ENCODE results near the gene FN3K.

Gene FN3K

GRCh38 chr17:82703036-82703745 is 32.2 kb upstream of the FN3K start:
- Histone ChIP-seq H3K9ac (ENCODE audit: low read length in 5 of 5) (no peak overlapping the region), H3K27me3 (ENCODE audit: control insufficient read depth in 5 of 5, insufficient read depth in 4 of 5, low read length in 5 of 5) (peaks cover 0 to 8% (median 6%) of the 10 kb centered on the region in 5 donors), H3K4me1 (ENCODE audit: control insufficient read depth in 5 of 5, insufficient read depth in 5 of 5, low read length in 5 of 5) (peaks cover 4 to 10% (median 9%) of the 10 kb centered on the region in 5 donors), H3K36me3 (ENCODE audit: control insufficient read depth in 5 of 5, insufficient read depth in 5 of 5, low read length in 5 of 5) (no peaks in the 10 kb centered on the region), H3K9me3 (ENCODE audit: control insufficient read depth in 5 of 5, low read length in 5 of 5) (no peaks in the 10 kb centered on the region), H3K4me3 (ENCODE audit: low read depth in 1 of 5, low read length in 5 of 5) (no peak overlapping the region), H3K27ac (ENCODE audit: low read depth, low read length) (no peak overlapping the region)

GRCh38 chr17:82703935-82704865 is 31.2 kb upstream of the FN3K start:
- Histone ChIP-seq H3K27ac (ENCODE audit: low read depth, low read length) (no peak overlapping the region), H3K27me3 (ENCODE audit: control insufficient read depth in 5 of 5, insufficient read depth in 4 of 5, low read length in 5 of 5) (peaks cover 0 to 8% (median 6%) of the 10 kb centered on the region in 5 donors), H3K4me3 (ENCODE audit: low read depth in 1 of 5, low read length in 5 of 5) (no peak overlapping the region), H3K9me3 (ENCODE audit: control insufficient read depth in 5 of 5, low read length in 5 of 5) (no peaks in the 10 kb centered on the region), H3K4me1 (ENCODE audit: control insufficient read depth in 5 of 5, insufficient read depth in 5 of 5, low read length in 5 of 5) (peaks cover 3 to 6% (median 6%) of the 10 kb centered on the region in 5 donors), H3K36me3 (ENCODE audit: control insufficient read depth in 5 of 5, insufficient read depth in 5 of 5, low read length in 5 of 5) (no peaks in the 10 kb centered on the region), H3K9ac (ENCODE audit: low read length in 5 of 5) (no peak overlapping the region)

- Histone ChIP-seq H3K27ac (ENCODE audit: low read depth, low read length) (no peak overlapping the region), H3K36me3 (ENCODE audit: control insufficient read depth in 5 of 5, insufficient read depth in 5 of 5, low read length in 5 of 5) (no peaks in the 10 kb centered on the region), H3K4me3 (ENCODE audit: low read depth in 1 of 5, low read length in 5 of 5) (no peak overlapping the region), H3K27me3 (ENCODE audit: control insufficient read depth in 5 of 5, insufficient read depth in 4 of 5, low read length in 5 of 5) (peaks cover 0 to 8% (median 7%) of the 10 kb centered on the region in 5 donors), H3K9ac (ENCODE audit: low read length in 5 of 5) (no peak overlapping the region), H3K4me1 (ENCODE audit: control insufficient read depth in 5 of 5, insufficient read depth in 5 of 5, low read length in 5 of 5) (no peaks in the 10 kb centered on the region), H3K9me3 (ENCODE audit: control insufficient read depth in 5 of 5, low read length in 5 of 5) (no peaks in the 10 kb centered on the region)
Measured at GRCh38 chr17:82704886-82705285, 30.5 kb upstream of the FN3K start.

GRCh38 chr17:82705756-82706155 is 29.7 kb upstream of the FN3K start:
- H3K4me1 ChIP-seq (ENCODE audit: control insufficient read depth in 5 of 5, insufficient read depth in 5 of 5, low read length in 5 of 5) = no peaks in the 10 kb centered on the region
- peaks cover 4 to 16% (median 8%) of the 10 kb centered on the region in 5 donors for H3K27me3 ChIP-seq (ENCODE audit: control insufficient read depth in 5 of 5, insufficient read depth in 4 of 5, low read length in 5 of 5)
- H3K9ac ChIP-seq (ENCODE audit: low read length in 5 of 5) = no peak overlapping the region
- no peaks in the 10 kb centered on the region for H3K36me3 ChIP-seq (ENCODE audit: control insufficient read depth in 5 of 5, insufficient read depth in 5 of 5, low read length in 5 of 5)
- no peaks in the 10 kb centered on the region for H3K9me3 ChIP-seq (ENCODE audit: control insufficient read depth in 5 of 5, low read length in 5 of 5)
- no peak overlapping the region for H3K27ac ChIP-seq (ENCODE audit: low read depth, low read length)
- no peak overlapping the region for H3K4me3 ChIP-seq (ENCODE audit: low read depth in 1 of 5, low read length in 5 of 5)

- no peak overlapping the region for H3K9ac ChIP-seq (ENCODE audit: low read length in 5 of 5)
- no peaks in the 10 kb centered on the region for H3K4me1 ChIP-seq (ENCODE audit: control insufficient read depth in 5 of 5, insufficient read depth in 5 of 5, low read length in 5 of 5)
- no peaks in the 10 kb centered on the region for H3K36me3 ChIP-seq (ENCODE audit: control insufficient read depth in 5 of 5, insufficient read depth in 5 of 5, low read length in 5 of 5)
- H3K9me3 ChIP-seq (ENCODE audit: control insufficient read depth in 5 of 5, low read length in 5 of 5) = no peaks in the 10 kb centered on the region
- H3K27ac ChIP-seq (ENCODE audit: low read depth, low read length) = no peak overlapping the region
- peaks cover 3 to 13% (median 8%) of the 10 kb centered on the region in 5 donors for H3K27me3 ChIP-seq (ENCODE audit: control insufficient read depth in 5 of 5, insufficient read depth in 4 of 5, low read length in 5 of 5)
- H3K4me3 ChIP-seq (ENCODE audit: low read depth in 1 of 5, low read length in 5 of 5) = no peak overlapping the region
Measured at GRCh38 chr17:82709024-82709675, 26.3 kb upstream of the FN3K start.

- no peaks in the 10 kb centered on the region for H3K36me3 ChIP-seq (ENCODE audit: control insufficient read depth in 5 of 5, insufficient read depth in 5 of 5, low read length in 5 of 5)
- no peak overlapping the region for H3K9ac ChIP-seq (ENCODE audit: low read length in 5 of 5)
- peaks cover 2 to 10% (median 6%) of the 10 kb centered on the region in 5 donors for H3K27me3 ChIP-seq (ENCODE audit: control insufficient read depth in 5 of 5, insufficient read depth in 4 of 5, low read length in 5 of 5)
- no peaks in the 10 kb centered on the region for H3K4me1 ChIP-seq (ENCODE audit: control insufficient read depth in 5 of 5, insufficient read depth in 5 of 5, low read length in 5 of 5)
- H3K4me3 ChIP-seq (ENCODE audit: low read depth in 1 of 5, low read length in 5 of 5) = no peak overlapping the region
- no peak overlapping the region for H3K27ac ChIP-seq (ENCODE audit: low read depth, low read length)
- no peaks in the 10 kb centered on the region for H3K9me3 ChIP-seq (ENCODE audit: control insufficient read depth in 5 of 5, low read length in 5 of 5)
Measured at GRCh38 chr17:82709676-82710498, 25.5 kb upstream of the FN3K start.

- Histone ChIP-seq H3K4me3 (ENCODE audit: low read depth in 1 of 5, low read length in 5 of 5) (no peak overlapping the region), H3K27me3 (ENCODE audit: control insufficient read depth in 5 of 5, insufficient read depth in 4 of 5, low read length in 5 of 5) (peaks cover 0 to 10% (median 4%) of the 10 kb centered on the region in 5 donors), H3K9ac (ENCODE audit: low read length in 5 of 5) (no peak overlapping the region), H3K4me1 (ENCODE audit: control insufficient read depth in 5 of 5, insufficient read depth in 5 of 5, low read length in 5 of 5) (peaks cover 0 to 1% (median under 1%) of the 10 kb centered on the region in 5 donors), H3K27ac (ENCODE audit: low read depth, low read length) (no peak overlapping the region), H3K36me3 (ENCODE audit: control insufficient read depth in 5 of 5, insufficient read depth in 5 of 5, low read length in 5 of 5) (no peaks in the 10 kb centered on the region), H3K9me3 (ENCODE audit: control insufficient read depth in 5 of 5, low read length in 5 of 5) (no peaks in the 10 kb centered on the region)
Measured at GRCh38 chr17:82710499-82711232, 24.7 kb upstream of the FN3K start.

GRCh38 chr17:82713071-82713723 is 22.2 kb upstream of the FN3K start:
- Histone ChIP-seq H3K36me3 (ENCODE audit: control insufficient read depth in 5 of 5, insufficient read depth in 5 of 5, low read length in 5 of 5) (no peaks in the 10 kb centered on the region), H3K27me3 (ENCODE audit: control insufficient read depth in 5 of 5, insufficient read depth in 4 of 5, low read length in 5 of 5) (peaks cover 0 to 10% (median 4%) of the 10 kb centered on the region in 5 donors), H3K27ac (ENCODE audit: low read depth, low read length) (no peak overlapping the region), H3K4me3 (ENCODE audit: low read depth in 1 of 5, low read length in 5 of 5) (no peak overlapping the region), H3K9me3 (ENCODE audit: control insufficient read depth in 5 of 5, low read length in 5 of 5) (no peaks in the 10 kb centered on the region), H3K9ac (ENCODE audit: low read length in 5 of 5) (no peak overlapping the region), H3K4me1 (ENCODE audit: control insufficient read depth in 5 of 5, insufficient read depth in 5 of 5, low read length in 5 of 5) (peaks cover 1 to 21% (median 18%) of the 10 kb centered on the region in 5 donors)
